Transverse colon (tissue), 4 donors: ENCODE data around the gene KLHL1. TPM values are rescaled to one million over a fixed set of nuclear protein-coding genes. Genes with fewer than 3 reads are reported as not detected.

Experiments
- DNase-seq: peaks from one replicate; pipeline ENCODE4 v3.0.0-alpha.2; 2019
- H3K27ac ChIP-seq, 4 donors: fragments of 200-600 bp; sonication (generic); 2 replicates each; pipeline ENCODE4 v1.5.1; 2016 to 2018; ENCODE audit warnings: inconsistent platforms in 4 of 4
- H3K27me3 ChIP-seq: fragments of 200-600 bp; sonication (generic); 2 replicates; pipeline ENCODE4 v1.5.1; 2017; ENCODE audit warnings: inconsistent platforms
- H3K36me3 ChIP-seq, 4 donors: fragments of 200-600 bp; sonication (generic); 2 replicates each; pipeline ENCODE4 v1.5.1; 2017 to 2019; ENCODE audit warnings: inconsistent platforms in 4 of 4
- H3K4me1 ChIP-seq, 4 donors: fragments of 200-600 bp; sonication (generic); 2 replicates each; pipeline ENCODE4 v1.5.1; 2017 to 2020; ENCODE audit warnings: inconsistent platforms in 4 of 4
- H3K4me3 ChIP-seq, 4 donors: fragments of 200-600 bp; sonication (generic); 1 replicate in 1 of 4; 2 replicates in 3 of 4; pipeline versions ENCODE4 v1.5.1 to v1.6.1; 2017 to 2019; ENCODE audit warnings: inconsistent platforms in 4 of 4
- H3K9me3 ChIP-seq, 2 donors: fragments of 200-600 bp; sonication (generic); 2 replicates each; pipeline ENCODE4 v1.5.1; 2017 to 2019; ENCODE audit warnings: inconsistent platforms in 2 of 2
- EP300 ChIP-seq: sonication (generic); formaldehyde crosslinking; IDR thresholded peaks from one replicate; pipeline ENCODE4 v1.6.1; 2017; ENCODE audit warnings: antibody characterized with exemption, low read depth
- POLR2A ChIP-seq: fragments of 450-650 bp; IDR thresholded peaks from one replicate; pipeline ENCODE4 v1.6.1; 2016; ENCODE audit warnings: antibody characterized with exemption, mild to moderate bottlenecking, moderate library complexity
- POLR2AphosphoS5 ChIP-seq, 3 donors: sonication (generic); formaldehyde crosslinking; IDR thresholded peaks; one replicate each; pipeline ENCODE4 v1.6.1; 2016; ENCODE audit warnings: antibody characterized with exemption in 3 of 3
- WGBS, 2 donors: methylation state at CpG; one replicate each; pipeline ENCODE4 v1.1.5; 2018; ENCODE audit warnings: low coverage in 1 of 2; 5-methylcytosine and 5-hydroxymethylcytosine counted together
- in situ Hi-C, 4 donors: fragments of 200-750 bp; cut with MboI; loops; one replicate each; pipeline versions ENCODE4 v1.15.0 to v1.15.1; 2017; ENCODE audit warnings: low sequenced_read_pairs in 3 of 4, low pct_ligation_motif_present in 1 of 4, low pct_unique_long_range_greater_than_20kb in 1 of 4
- intact Hi-C: fragments of 100-400 bp; cut with DNase I; formaldehyde crosslinking; loops from one replicate; pipeline ENCODE4 v1.15.1; 2023; ENCODE audit warnings: low total_unique reads
- total RNA-seq, 4 donors: library from RNA; depleted of rRNA; stranded (reverse); fragments of >200 nt; gene quantifications; one replicate each; pipeline ENCODE4 v1.1.0, GENCODE V29; 2016
- TF ChIP-seq, protein P1 (sequence below), 5 experiments: fragments of 200-600 bp in 3 of 5; fragments of 450-650 bp in 2 of 5; sonication (generic) in 3 of 5; IDR thresholded peaks; 1 replicate in 2 of 5; 2 replicates in 3 of 5; pipeline ENCODE4 v1.5.1; 2016 to 2017; ENCODE audit warnings: antibody characterized with exemption in 5 of 5, inconsistent platforms in 3 of 5, mild to moderate bottlenecking in 2 of 5, moderate library complexity in 1 of 5

Gene KLHL1
- total RNA-seq, 4 donors from 2014 or later, result 0.14 TPM; not detected in 3

DNA sequence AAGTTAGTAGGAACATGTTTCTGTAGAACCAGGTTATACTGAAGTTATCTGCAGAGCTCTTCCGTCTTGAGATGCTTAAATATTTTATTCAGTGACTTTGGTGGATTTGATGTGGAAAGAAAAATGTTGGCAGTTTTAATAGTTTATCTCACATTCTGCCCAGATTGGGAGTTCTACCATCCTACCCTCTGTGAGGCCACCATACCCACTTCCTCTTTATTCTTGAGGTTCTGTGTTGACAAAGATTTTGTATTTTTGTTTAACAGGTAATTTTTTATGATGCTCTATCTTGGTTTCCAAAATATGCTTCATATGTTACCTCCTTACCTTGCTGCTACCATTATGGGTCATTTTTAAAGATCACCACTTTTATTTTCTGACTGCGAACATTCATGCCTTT lies 156.8 kb downstream of the KLHL1 start:
- no peaks in the 10 kb centered on the region for H3K4me1 ChIP-seq
- H3K36me3 ChIP-seq, result no peaks in the 10 kb centered on the region
- TF ChIP-seq, protein P1, sequence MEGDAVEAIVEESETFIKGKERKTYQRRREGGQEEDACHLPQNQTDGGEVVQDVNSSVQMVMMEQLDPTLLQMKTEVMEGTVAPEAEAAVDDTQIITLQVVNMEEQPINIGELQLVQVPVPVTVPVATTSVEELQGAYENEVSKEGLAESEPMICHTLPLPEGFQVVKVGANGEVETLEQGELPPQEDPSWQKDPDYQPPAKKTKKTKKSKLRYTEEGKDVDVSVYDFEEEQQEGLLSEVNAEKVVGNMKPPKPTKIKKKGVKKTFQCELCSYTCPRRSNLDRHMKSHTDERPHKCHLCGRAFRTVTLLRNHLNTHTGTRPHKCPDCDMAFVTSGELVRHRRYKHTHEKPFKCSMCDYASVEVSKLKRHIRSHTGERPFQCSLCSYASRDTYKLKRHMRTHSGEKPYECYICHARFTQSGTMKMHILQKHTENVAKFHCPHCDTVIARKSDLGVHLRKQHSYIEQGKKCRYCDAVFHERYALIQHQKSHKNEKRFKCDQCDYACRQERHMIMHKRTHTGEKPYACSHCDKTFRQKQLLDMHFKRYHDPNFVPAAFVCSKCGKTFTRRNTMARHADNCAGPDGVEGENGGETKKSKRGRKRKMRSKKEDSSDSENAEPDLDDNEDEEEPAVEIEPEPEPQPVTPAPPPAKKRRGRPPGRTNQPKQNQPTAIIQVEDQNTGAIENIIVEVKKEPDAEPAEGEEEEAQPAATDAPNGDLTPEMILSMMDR (IDR thresholded peaks at IDR 0.05), result no peak
- TF ChIP-seq EP300, result no peak
- no peak for TF ChIP-seq POLR2A
- TF ChIP-seq POLR2AphosphoS5 (IDR thresholded peaks at IDR 0.05), result no peak
- H3K4me3 ChIP-seq, result no peak overlapping the region
- in situ Hi-C loops, result no loop called here
- DNase-seq, result no peak
- intact Hi-C loops, result no loop called here
- no peaks in the 10 kb centered on the region for H3K27me3 ChIP-seq
- H3K9me3 ChIP-seq, result no peaks in the 10 kb centered on the region
- WGBS, 2 donors, result 76 to 90% methylated on average over 2 of the region's 2 CpGs
- no peak overlapping the region for H3K27ac ChIP-seq

DNA sequence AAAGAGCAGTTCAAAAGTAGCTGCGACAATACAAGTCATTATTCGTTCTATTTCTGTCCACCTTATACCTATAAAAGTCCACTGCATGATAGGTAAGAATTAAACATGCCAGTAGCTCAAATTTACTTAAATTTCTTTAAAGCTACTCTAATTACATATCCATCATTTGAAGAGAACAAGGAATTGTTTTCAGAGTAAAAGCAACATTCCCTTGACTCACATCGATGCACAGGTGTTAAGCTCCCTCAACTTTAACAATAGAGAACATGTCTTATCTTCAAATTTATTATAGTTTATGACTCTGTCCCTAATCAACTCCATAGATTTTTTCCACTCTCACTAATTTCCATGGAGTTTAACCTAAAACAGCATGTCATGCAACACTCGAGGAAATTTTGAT lies 158.1 kb downstream of the KLHL1 start:
- H3K9me3 ChIP-seq, result no peaks in the 10 kb centered on the region
- 64 to 76% methylated on average over 4 of the region's 4 CpGs for WGBS, 2 donors
- H3K27me3 ChIP-seq, result no peaks in the 10 kb centered on the region
- H3K4me1 ChIP-seq, result no peaks in the 10 kb centered on the region
- intact Hi-C loops, result no loop called here
- H3K4me3 ChIP-seq, result no peak overlapping the region
- DNase-seq, result no peak
- in situ Hi-C loops, result no loop called here
- no peaks in the 10 kb centered on the region for H3K36me3 ChIP-seq
- no peak for TF ChIP-seq POLR2A
- TF ChIP-seq EP300, result no peak
- TF ChIP-seq POLR2AphosphoS5 (IDR thresholded peaks at IDR 0.05), result no peak
- TF ChIP-seq, protein P1 (IDR thresholded peaks at IDR 0.05), result no peak
- no peak overlapping the region for H3K27ac ChIP-seq

DNA sequence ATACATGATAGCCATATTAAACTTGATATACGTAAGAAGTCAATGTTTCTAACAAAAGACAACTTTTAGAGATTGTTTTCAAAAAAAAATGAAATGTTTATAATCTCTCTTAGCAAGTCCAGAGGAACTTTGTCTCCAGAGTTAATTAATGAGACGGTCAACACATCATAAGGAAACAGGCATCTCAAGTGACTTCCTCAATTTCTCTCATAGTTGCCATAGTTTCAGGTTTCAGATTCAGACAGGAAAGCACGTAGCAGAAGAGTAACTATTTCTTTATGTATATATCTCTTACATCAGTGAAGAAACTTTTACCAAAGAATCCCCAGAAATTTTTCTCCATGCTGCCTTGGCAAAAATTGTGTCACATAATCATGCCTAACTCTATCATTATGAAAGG lies 160.2 kb downstream of the KLHL1 start:
- Histone ChIP-seq H3K27ac (no peak overlapping the region), H3K9me3 (no peaks in the 10 kb centered on the region), H3K27me3 (no peaks in the 10 kb centered on the region), H3K4me3 (no peak overlapping the region), H3K36me3 (no peaks in the 10 kb centered on the region), H3K4me1 (no peaks in the 10 kb centered on the region)
- TF ChIP-seq POLR2AphosphoS5 (IDR thresholded peaks at IDR 0.05) (no peak), EP300 (no peak), POLR2A (no peak)
- TF ChIP-seq, protein P1 (IDR thresholded peaks at IDR 0.05), result no peak
- no peak for DNase-seq
- WGBS, 2 donors, result 30 to 38% methylated on average over 3 of the region's 3 CpGs
- in situ Hi-C loops (no loop called here), intact Hi-C loops (no loop called here)

DNA sequence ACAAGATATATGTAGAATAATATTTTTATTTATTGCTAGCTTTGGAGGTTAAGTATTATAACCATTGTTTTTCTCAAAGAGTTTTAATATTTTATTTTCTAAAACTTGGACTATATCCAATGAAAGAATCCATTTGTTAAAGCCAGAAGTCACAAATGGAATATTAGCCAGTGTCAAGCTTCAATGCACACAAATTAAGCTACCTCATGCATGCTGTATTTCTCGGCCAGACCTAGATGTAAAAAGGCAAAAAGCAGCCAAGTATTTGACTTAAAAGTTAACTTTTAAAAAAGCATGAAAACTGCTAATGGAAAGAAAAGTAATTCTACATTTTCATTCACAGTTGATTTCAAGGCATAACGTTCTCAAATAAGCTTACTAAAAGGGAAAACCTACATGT lies 160.7 kb downstream of the KLHL1 start:
- Histone ChIP-seq H3K36me3 (no peaks in the 10 kb centered on the region), H3K27ac (no peak overlapping the region), H3K4me3 (no peak overlapping the region), H3K4me1 (no peaks in the 10 kb centered on the region), H3K27me3 (no peaks in the 10 kb centered on the region), H3K9me3 (no peaks in the 10 kb centered on the region)
- TF ChIP-seq POLR2A (no peak), EP300 (no peak), POLR2AphosphoS5 (IDR thresholded peaks at IDR 0.05) (no peak)
- TF ChIP-seq, protein P1 (IDR thresholded peaks at IDR 0.05), result no peak
- WGBS, 2 donors, result 64 to 69% methylated on average over 2 of the region's 2 CpGs
- no peak for DNase-seq
- intact Hi-C loops (no loop called here), in situ Hi-C loops (no loop called here)
